Activated CD8-positive, alpha-beta T cell treated with anti-CD3 and anti-CD28 coated beads, Interleukin-2, amount 10 ng/mL, durations not matched to agents 7 days and 5 days (primary cell): ENCODE data around the gene COL27A1. TPM values are rescaled to one million over a fixed set of nuclear protein-coding genes. Genes with fewer than 3 reads are reported as not detected.
A peak's percentile ranks its signal among the peaks of the same experiment; 100 is the strongest.
"Not testable (repeated sequence)": the region's sequence is repeated elsewhere in the genome, so short reads cannot be mapped to it uniquely, and the experiment has no call there.

Experiments
- ATAC-seq: fragments of 150-1000 bp; cut with Tn5 transposase; one replicate; pipeline ENCODE4 v1.10.0; 2021; ENCODE audit warnings: moderate library complexity
- CTCF ChIA-PET: fragments of 350-600 bp; sonication (Branson Sonifier 250); formaldehyde crosslinking; loops from one replicate; lab custom pipeline; 2021; ENCODE audit warnings: antibody characterized with exemption; lab: Charles Lee
- POLR2A ChIA-PET: fragments of 350-600 bp; sonication (Branson Sonifier 250); formaldehyde crosslinking; loops from one replicate; lab custom pipeline; 2021; ENCODE audit warnings: antibody characterized with exemption; lab: Charles Lee
- DNase-seq: peaks from one replicate; pipeline ENCODE4 v3.0.0-alpha.2; 2020
- H3K27ac Mint-ChIP-seq: one replicate; pipeline ENCODE4 v1.8.0; 2021; ENCODE audit warnings: mild to moderate bottlenecking, mixed read lengths
- H3K27me3 Mint-ChIP-seq: one replicate; pipeline ENCODE4 v1.8.0; 2021; ENCODE audit warnings: low read depth, mixed read lengths
- H3K36me3 Mint-ChIP-seq: one replicate; pipeline ENCODE4 v1.8.0; 2021; ENCODE audit warnings: low read depth, mixed read lengths
- H3K4me1 Mint-ChIP-seq: one replicate; pipeline ENCODE4 v1.8.0; 2021; ENCODE audit warnings: low read depth, mixed read lengths
- H3K4me3 Mint-ChIP-seq: one replicate; pipeline ENCODE4 v1.8.0; 2021; ENCODE audit warnings: mild to moderate bottlenecking, mixed read lengths
- H3K9me3 Mint-ChIP-seq: one replicate; pipeline ENCODE4 v1.8.0; 2022; ENCODE audit warnings: mixed read lengths; ENCODE audit not compliant: insufficient read depth
- total RNA-seq, 2 experiments: library from RNA; stranded (reverse); gene quantifications; one replicate each; pipeline ENCODE4 v1.2.3, GENCODE V29; 2021

Gene COL27A1
- total RNA-seq, 2 experiments from 2014 or later, result 0.47 to 0.99 TPM

GRCh38 chr9:114322160-114322818, 167.0 kb downstream of the COL27A1 start:
- ATAC-seq, POLR2A ChIA-PET, H3K4me1 Mint-ChIP-seq, H3K27me3 Mint-ChIP-seq, CTCF ChIA-PET, DNase-seq, H3K27ac Mint-ChIP-seq, H3K36me3 Mint-ChIP-seq, H3K9me3 Mint-ChIP-seq, H3K4me3 Mint-ChIP-seq: not testable (repeated sequence)

GRCh38 chr9:114322831-114323531, 167.6 kb downstream of the COL27A1 start, which contains the start of gene ORM1:
ORM1 (plus strand) TSS chr9:114323098; CDS start chr9:114323134, 36 bp downstream.
- H3K27me3 Mint-ChIP-seq, H3K36me3 Mint-ChIP-seq, H3K27ac Mint-ChIP-seq, H3K4me3 Mint-ChIP-seq, H3K9me3 Mint-ChIP-seq, H3K4me1 Mint-ChIP-seq, POLR2A ChIA-PET, DNase-seq, CTCF ChIA-PET: not testable (repeated sequence)
- ATAC-seq, result peak; percentile 23

GRCh38 chr9:114323849-114324248, 168.5 kb downstream of the COL27A1 start:
- POLR2A ChIA-PET, H3K4me1 Mint-ChIP-seq: not testable (repeated sequence)

GRCh38 chr9:114324492-114324891, 169.2 kb downstream of the COL27A1 start:
- Mint-ChIP-seq H3K27ac (no peak overlapping the region), H3K27me3 (no peaks in the 10 kb centered on the region), H3K4me3 (no peak overlapping the region), H3K9me3 (no peaks in the 10 kb centered on the region), H3K36me3 (no peaks in the 10 kb centered on the region), H3K4me1 (no peaks in the 10 kb centered on the region)
- CTCF ChIA-PET, result interaction anchor here (0.7 kb wide), 1 partner anchor 10 kb away, joined by 3 read pairs; no protein-coding TSS in a partner anchor
- ATAC-seq, result no peak
- DNase-seq, result no peak
- POLR2A ChIA-PET, result no interaction called here

More at GRCh38 chr9:114323849-114324248, 168.5 kb downstream of the COL27A1 start:
- H3K36me3 Mint-ChIP-seq, H3K27ac Mint-ChIP-seq, H3K4me3 Mint-ChIP-seq, ATAC-seq, DNase-seq, H3K9me3 Mint-ChIP-seq, H3K27me3 Mint-ChIP-seq, CTCF ChIA-PET: not testable (repeated sequence)

GRCh38 chr9:114324965-114325364, 169.6 kb downstream of the COL27A1 start:
- H3K36me3 Mint-ChIP-seq, H3K4me1 Mint-ChIP-seq, POLR2A ChIA-PET, H3K27me3 Mint-ChIP-seq, H3K4me3 Mint-ChIP-seq, DNase-seq, H3K9me3 Mint-ChIP-seq, H3K27ac Mint-ChIP-seq, ATAC-seq: not testable (repeated sequence)
- CTCF ChIA-PET, result interaction anchor here (0.7 kb wide), 1 partner anchor 10 kb away, joined by 3 read pairs; no protein-coding TSS in a partner anchor

- H3K27ac Mint-ChIP-seq, H3K4me3 Mint-ChIP-seq, H3K9me3 Mint-ChIP-seq, DNase-seq, H3K27me3 Mint-ChIP-seq, CTCF ChIA-PET, H3K4me1 Mint-ChIP-seq, H3K36me3 Mint-ChIP-seq, POLR2A ChIA-PET, ATAC-seq: not testable (repeated sequence)
Observed at GRCh38 chr9:114325684-114326254, 170.4 kb downstream of the COL27A1 start.

- DNase-seq (no peak), ATAC-seq (no peak)
- Mint-ChIP-seq H3K9me3 (no peaks in the 10 kb centered on the region), H3K27ac (no peak overlapping the region), H3K4me1 (no peaks in the 10 kb centered on the region), H3K36me3 (peaks cover 1% of the 10 kb centered on the region), H3K4me3 (no peak overlapping the region), H3K27me3 (no peaks in the 10 kb centered on the region)
- CTCF ChIA-PET, result no interaction called here
- POLR2A ChIA-PET, result no interaction called here
Observed at GRCh38 chr9:114327749-114328148, 172.4 kb downstream of the COL27A1 start.

GRCh38 chr9:114328357-114328820, 173.1 kb downstream of the COL27A1 start:
- POLR2A ChIA-PET, DNase-seq, ATAC-seq, CTCF ChIA-PET, H3K27me3 Mint-ChIP-seq, H3K27ac Mint-ChIP-seq, H3K4me1 Mint-ChIP-seq, H3K36me3 Mint-ChIP-seq, H3K4me3 Mint-ChIP-seq, H3K9me3 Mint-ChIP-seq: not testable (repeated sequence)

- CTCF ChIA-PET, H3K4me1 Mint-ChIP-seq: not testable (repeated sequence)
Observed at GRCh38 chr9:114328937-114329624, 173.7 kb downstream of the COL27A1 start.

GRCh38 chr9:114329625-114330022, 174.3 kb downstream of the COL27A1 start, which contains the start of gene ORM2:
ORM2 (plus strand) TSS chr9:114329869; CDS start chr9:114329905, 36 bp downstream.
- H3K4me3 Mint-ChIP-seq, H3K27me3 Mint-ChIP-seq, H3K4me1 Mint-ChIP-seq, CTCF ChIA-PET, POLR2A ChIA-PET, DNase-seq, H3K9me3 Mint-ChIP-seq, H3K36me3 Mint-ChIP-seq: not testable (repeated sequence)
- peak within 1 kb of the TSS; percentile 42 for H3K27ac Mint-ChIP-seq
- peak; percentile 9 for ATAC-seq

More at GRCh38 chr9:114328937-114329624, 173.7 kb downstream of the COL27A1 start:
- H3K36me3 Mint-ChIP-seq, H3K27ac Mint-ChIP-seq, DNase-seq, ATAC-seq, H3K4me3 Mint-ChIP-seq, H3K27me3 Mint-ChIP-seq, H3K9me3 Mint-ChIP-seq, POLR2A ChIA-PET: not testable (repeated sequence)

- ATAC-seq, result no peak
- no peaks in the 10 kb centered on the region for H3K9me3 Mint-ChIP-seq
Observed at GRCh38 chr9:114330636-114331035, 175.3 kb downstream of the COL27A1 start.

More at GRCh38 chr9:114330636-114331035, 175.3 kb downstream of the COL27A1 start:
- no peak for DNase-seq
- H3K36me3 Mint-ChIP-seq, result peaks cover 12% of the 10 kb centered on the region
- CTCF ChIA-PET, result no interaction called here
- H3K27me3 Mint-ChIP-seq, result no peaks in the 10 kb centered on the region
- peak overlapping the region; percentile 42 for H3K27ac Mint-ChIP-seq
- H3K4me1 Mint-ChIP-seq, result peaks cover 2% of the 10 kb centered on the region
- H3K4me3 Mint-ChIP-seq, result no peak overlapping the region
- POLR2A ChIA-PET, result no interaction called here
